Small intestine (tissue), 16 donors: ENCODE results near the gene IL36B. TPM values are rescaled to one million over a fixed set of nuclear protein-coding genes. Genes with fewer than 3 reads are reported as not detected.
"Not testable (repeated sequence)": the region's sequence is repeated elsewhere in the genome, so short reads cannot be mapped to it uniquely, and the experiment has no call there.

ENCODE experiments used
- DNase-seq, 2 donors: peaks; one replicate each; pipeline versions ENCODE4 v3.0.0 to v3.0.0-alpha.2; 2013
- FAIRE-seq: peaks from 2 replicates; lab custom pipeline; 2012; peaks lifted over from hg19 to GRCh38; lab: Jason Lieb, UNC
- H3K27ac ChIP-seq, 3 donors: one replicate each; pipeline ENCODE4 v1.5.1; 2013; ENCODE audit warnings: low read length in 2 of 3, mild to moderate bottlenecking in 2 of 3, control low read depth in 1 of 3, inconsistent platforms in 1 of 3, low read depth in 1 of 3, moderate library complexity in 1 of 3
- H3K27me3 ChIP-seq, 3 donors: one replicate each; pipeline ENCODE4 v1.6.1; 2013; ENCODE audit warnings: low read length in 3 of 3, inconsistent platforms in 1 of 3; ENCODE audit not compliant: control insufficient read depth in 3 of 3, insufficient read depth in 3 of 3
- H3K36me3 ChIP-seq, 3 donors: one replicate each; pipeline ENCODE4 v1.6.1; 2013; ENCODE audit warnings: low read length in 3 of 3, inconsistent platforms in 1 of 3, low read depth in 1 of 3, mild to moderate bottlenecking in 1 of 3, moderate library complexity in 1 of 3; ENCODE audit not compliant: control insufficient read depth in 3 of 3, insufficient read depth in 2 of 3
- H3K4me1 ChIP-seq, 3 donors: one replicate each; pipeline ENCODE4 v1.6.1; 2013; ENCODE audit warnings: low read length in 2 of 3, inconsistent platforms in 1 of 3, low read depth in 1 of 3, mild to moderate bottlenecking in 1 of 3, moderate library complexity in 1 of 3; ENCODE audit not compliant: control insufficient read depth in 3 of 3, insufficient read depth in 2 of 3
- H3K4me3 ChIP-seq, 3 donors: one replicate each; pipeline ENCODE4 v1.5.1; 2013; ENCODE audit warnings: low read length in 3 of 3, control low read depth in 1 of 3, inconsistent platforms in 1 of 3, low read depth in 1 of 3, mild to moderate bottlenecking in 1 of 3, moderate library complexity in 1 of 3
- H3K9me3 ChIP-seq, 2 donors: one replicate each; pipeline ENCODE4 v1.6.1; 2013; ENCODE audit warnings: low read depth in 1 of 2, low read length in 1 of 2; ENCODE audit not compliant: control insufficient read depth in 2 of 2, insufficient read depth in 1 of 2
- WGBS, 3 donors: extraction: QIAGEN DNeasy Blood & Tissue Kit; methylation state at CpG; one replicate each; pipeline ENCODE4 v1.1.7; 2013; 5-methylcytosine and 5-hydroxymethylcytosine counted together
- long read RNA-seq, 10 donors: transcript quantifications; one replicate each; lab custom pipeline, GENCODE V29; 2026
- polyA plus RNA-seq, 4 donors: library from polyadenylated mRNA; stranded (reverse) in 3 of 4; unstranded in 1 of 4; fragments of 200-250 nt in 3 of 4; fragments of 120-200 nt in 1 of 4; gene quantifications; one replicate each; pipeline versions ENCODE4 v1.2.1 to v1.2.3, GENCODE V29; 2013
- donor health status: healthy with polysubstance abuse.
- donor health status: control.
- donor health status: control.
- donor health status: Bipolar disorder and iron deficiency.
- donor health status: healthy.

The IL36B gene
- polyA plus RNA-seq, result not detected
- long read RNA-seq, donor 1, result 0 reads
- long read RNA-seq, donor 2, result 0 reads
- long read RNA-seq, donor 3, result 0 reads
- long read RNA-seq, donor 4, result 0 reads
- long read RNA-seq, donor 5, result 0 reads
- long read RNA-seq, donor 6, result 0 reads
- long read RNA-seq, donor 7, result 0 reads
- long read RNA-seq, donor 8, result 0 reads
- long read RNA-seq, donor 9, result 0 reads
- long read RNA-seq, donor 10, result 0 reads

- Histone ChIP-seq H3K9me3 (peaks cover 0 to 27% of the 10 kb centered on the region in 2 donors), H3K27me3 (peaks cover 0 to 4% (median 1%) of the 10 kb centered on the region in 3 donors), H3K4me1 (peaks cover 0 to 21% (median 0%) of the 10 kb centered on the region in 3 donors), H3K27ac (peak within 1 kb of the TSS in 1 of 3 donors; percentile 65), H3K36me3 (no peaks in the 10 kb centered on the region), H3K4me3 (no peak within 1 kb of the TSS)
- FAIRE-seq (no peak), DNase-seq (peak in 1 of 2 donors; percentile 62)
- 50 to 68% (median 52%) methylated on average over 6 of the region's 6 CpGs for WGBS, 3 donors
Measured at GRCh38 chr2:113052396-113052917, at the start of gene IL36B. TSS of gene IL36B (minus strand) at chr2:113052867.

- Histone ChIP-seq H3K4me3 (no peak overlapping the region), H3K4me1 (no peaks in the 10 kb centered on the region), H3K27me3 (peaks cover 0 to 3% (median 0%) of the 10 kb centered on the region in 3 donors), H3K9me3 (peaks cover 0 to 17% of the 10 kb centered on the region in 2 donors), H3K27ac (no peak overlapping the region), H3K36me3 (no peaks in the 10 kb centered on the region)
- 70 to 93% (median 91%) methylated on average over 2 of the region's 2 CpGs for WGBS, 3 donors
- FAIRE-seq (no peak), DNase-seq (no peak)
Measured at GRCh38 chr2:113102133-113102532, 49.5 kb upstream of the IL36B start.

GRCh38 chr2:113098532-113098931 lies 45.9 kb upstream of the IL36B start:
- WGBS, 3 donors, result 89 to 92% (median 91%) methylated on average over 6 of the region's 6 CpGs
- no peak overlapping the region for H3K4me3 ChIP-seq
- H3K4me1 ChIP-seq, result no peaks in the 10 kb centered on the region
- DNase-seq (no peak), FAIRE-seq (no peak)
- H3K27me3 ChIP-seq, result peaks cover 0 to 3% (median 0%) of the 10 kb centered on the region in 3 donors
- H3K9me3 ChIP-seq, result peaks cover 0 to 17% of the 10 kb centered on the region in 2 donors
- H3K27ac ChIP-seq, result peak overlapping the region in 1 of 3 donors; percentile 64
- no peaks in the 10 kb centered on the region for H3K36me3 ChIP-seq

GRCh38 chr2:113098041-113098440 lies 45.4 kb upstream of the IL36B start:
- H3K4me3 ChIP-seq, result no peak overlapping the region
- peaks cover 0 to 17% of the 10 kb centered on the region in 2 donors for H3K9me3 ChIP-seq
- peaks cover 0 to 3% (median 0%) of the 10 kb centered on the region in 3 donors for H3K27me3 ChIP-seq
- DNase-seq (no peak), FAIRE-seq (no peak)
- no peaks in the 10 kb centered on the region for H3K36me3 ChIP-seq
- no peaks in the 10 kb centered on the region for H3K4me1 ChIP-seq
- H3K27ac ChIP-seq, result peak overlapping the region in 1 of 3 donors; percentile 64
- WGBS, 3 donors, result 49 to 65% (median 56%) methylated on average over 4 of the region's 4 CpGs

- not testable (repeated sequence) for H3K4me1 ChIP-seq, H3K4me3 ChIP-seq, FAIRE-seq, DNase-seq, H3K36me3 ChIP-seq, H3K27me3 ChIP-seq, H3K27ac ChIP-seq
- WGBS, 3 donors, result 55 to 96% (median 87%) methylated on average over 2 of the region's 2 CpGs
- peaks cover 0 to 13% of the 10 kb centered on the region in 2 donors for H3K9me3 ChIP-seq
Measured at GRCh38 chr2:113096842-113097618, 44.4 kb upstream of the IL36B start.

GRCh38 chr2:113096306-113096705 lies 43.6 kb upstream of the IL36B start:
- peaks cover 0 to 11% of the 10 kb centered on the region in 2 donors for H3K9me3 ChIP-seq
- not testable (repeated sequence) for FAIRE-seq, H3K36me3 ChIP-seq, H3K27ac ChIP-seq, H3K4me3 ChIP-seq, H3K4me1 ChIP-seq, DNase-seq, H3K27me3 ChIP-seq
- WGBS, 3 donors, result 90 to 95% (median 95%) methylated on average over 11 to 14 of the region's 14 CpGs

- H3K9me3 ChIP-seq, result peaks cover 0 to 5% of the 10 kb centered on the region in 2 donors
- H3K4me3 ChIP-seq, result no peak overlapping the region
- no peaks in the 10 kb centered on the region for H3K36me3 ChIP-seq
- WGBS, 3 donors, result 47 to 55% (median 55%) methylated on average over 2 of the region's 2 CpGs
- H3K27me3 ChIP-seq, result peaks cover 0 to 2% (median 0%) of the 10 kb centered on the region in 3 donors
- FAIRE-seq, result no peak
- no peaks in the 10 kb centered on the region for H3K4me1 ChIP-seq
- H3K27ac ChIP-seq, result no peak overlapping the region
- no peak for DNase-seq
Measured at GRCh38 chr2:113093613-113093977, 40.9 kb upstream of the IL36B start.

- DNase-seq (no peak), FAIRE-seq (no peak)
- H3K9me3 ChIP-seq, result no peaks in the 10 kb centered on the region
- 74 to 89% (median 79%) methylated on average over 5 of the region's 5 CpGs for WGBS, 3 donors
- H3K36me3 ChIP-seq, result no peaks in the 10 kb centered on the region
- no peak overlapping the region for H3K27ac ChIP-seq
- no peak overlapping the region for H3K4me3 ChIP-seq
- peaks cover 0 to 2% (median 0%) of the 10 kb centered on the region in 3 donors for H3K27me3 ChIP-seq
- no peaks in the 10 kb centered on the region for H3K4me1 ChIP-seq
Measured at GRCh38 chr2:113092864-113093612, 40.4 kb upstream of the IL36B start.
